ENCODE results near the gene COX10. TPM values are rescaled to one million over a fixed set of nuclear protein-coding genes. Genes with fewer than 3 reads are reported as not detected.

The COX10 gene
- polyA plus RNA-seq, 1 experiment, result 12.9 TPM

- POLR2A ChIA-PET, result no interaction called here
- peaks cover 4% of the 10 kb centered on the region for H3K9me3 ChIP-seq (ENCODE audit: control insufficient read depth, insufficient read depth, low read length)
- H3K4me3 ChIP-seq (ENCODE audit: low read depth, low read length), result no peak overlapping the region
- CTCF ChIA-PET, result interaction anchor here (0.8 to 0.9 kb wide), 2 partner anchors 91 to 964 kb away, joined by 3 read pairs; no protein-coding TSS in a partner anchor
- H3K27me3 ChIP-seq (ENCODE audit: control insufficient read depth, insufficient read depth, low read length), result no peaks in the 10 kb centered on the region
- DNase-seq (ENCODE audit: low read depth, low spot score), result no peak
- no peak for TF ChIP-seq CTCF (IDR thresholded peaks at IDR 0.05; ENCODE audit: low read depth, low read length)
- H3K27ac ChIP-seq (ENCODE audit: low read depth, low read length), result no peak overlapping the region
Observed at GRCh38 chr17:14206891-14207290, 137.6 kb downstream of the COX10 start.

- Histone ChIP-seq H3K9me3 (ENCODE audit: control insufficient read depth, insufficient read depth, low read length) (peaks cover 8% of the 10 kb centered on the region), H3K4me3 (ENCODE audit: low read depth, low read length) (no peak overlapping the region), H3K27ac (ENCODE audit: low read depth, low read length) (no peak overlapping the region), H3K27me3 (ENCODE audit: control insufficient read depth, insufficient read depth, low read length) (no peaks in the 10 kb centered on the region)
- CTCF ChIA-PET, result no interaction called here
- POLR2A ChIA-PET, result no interaction called here
- DNase-seq (ENCODE audit: low read depth, low spot score), result no peak
- TF ChIP-seq CTCF (IDR thresholded peaks at IDR 0.05; ENCODE audit: low read depth, low read length), result no peak
Observed at GRCh38 chr17:14207791-14208190, 138.5 kb downstream of the COX10 start.

- Histone ChIP-seq H3K27me3 (ENCODE audit: control insufficient read depth, insufficient read depth, low read length) (no peaks in the 10 kb centered on the region), H3K27ac (ENCODE audit: low read depth, low read length) (no peak overlapping the region), H3K4me3 (ENCODE audit: low read depth, low read length) (no peak overlapping the region), H3K9me3 (ENCODE audit: control insufficient read depth, insufficient read depth, low read length) (peaks cover 8% of the 10 kb centered on the region)
- TF ChIP-seq CTCF (IDR thresholded peaks at IDR 0.05; ENCODE audit: low read depth, low read length), result no peak
- ChIA-PET CTCF (no interaction called here), POLR2A (no interaction called here)
- DNase-seq (ENCODE audit: low read depth, low spot score), result no peak
Observed at GRCh38 chr17:14209215-14209614, 139.9 kb downstream of the COX10 start.

GRCh38 chr17:14211246-14211645, 141.9 kb downstream of the COX10 start:
- CTCF ChIA-PET, result no interaction called here
- H3K27me3 ChIP-seq (ENCODE audit: control insufficient read depth, insufficient read depth, low read length), result no peaks in the 10 kb centered on the region
- H3K4me3 ChIP-seq (ENCODE audit: low read depth, low read length), result no peak overlapping the region
- no peak for DNase-seq (ENCODE audit: low read depth, low spot score)
- POLR2A ChIA-PET, result no interaction called here
- peaks cover 8% of the 10 kb centered on the region for H3K9me3 ChIP-seq (ENCODE audit: control insufficient read depth, insufficient read depth, low read length)
- no peak for TF ChIP-seq CTCF (IDR thresholded peaks at IDR 0.05; ENCODE audit: low read depth, low read length)
- no peak overlapping the region for H3K27ac ChIP-seq (ENCODE audit: low read depth, low read length)

- no peak overlapping the region for H3K27ac ChIP-seq (ENCODE audit: low read depth, low read length)
- no peaks in the 10 kb centered on the region for H3K27me3 ChIP-seq (ENCODE audit: control insufficient read depth, insufficient read depth, low read length)
- H3K4me3 ChIP-seq (ENCODE audit: low read depth, low read length), result no peak overlapping the region
- peaks cover 8% of the 10 kb centered on the region for H3K9me3 ChIP-seq (ENCODE audit: control insufficient read depth, insufficient read depth, low read length)
- ChIA-PET POLR2A (no interaction called here), CTCF (no interaction called here)
- TF ChIP-seq CTCF (IDR thresholded peaks at IDR 0.05; ENCODE audit: low read depth, low read length), result peak; percentile 32; the same call in 1 of the 2 replicates
- no peak for DNase-seq (ENCODE audit: low read depth, low spot score)
Observed at GRCh38 chr17:14211801-14212200, 142.5 kb downstream of the COX10 start.
